ENCODE measurements around the gene SLC25A19. TPM values are rescaled to one million over a fixed set of nuclear protein-coding genes. Genes with fewer than 3 reads are reported as not detected.

The SLC25A19 gene
- total RNA-seq, 1 experiment from 2014 or later: 19.4 TPM

DNA sequence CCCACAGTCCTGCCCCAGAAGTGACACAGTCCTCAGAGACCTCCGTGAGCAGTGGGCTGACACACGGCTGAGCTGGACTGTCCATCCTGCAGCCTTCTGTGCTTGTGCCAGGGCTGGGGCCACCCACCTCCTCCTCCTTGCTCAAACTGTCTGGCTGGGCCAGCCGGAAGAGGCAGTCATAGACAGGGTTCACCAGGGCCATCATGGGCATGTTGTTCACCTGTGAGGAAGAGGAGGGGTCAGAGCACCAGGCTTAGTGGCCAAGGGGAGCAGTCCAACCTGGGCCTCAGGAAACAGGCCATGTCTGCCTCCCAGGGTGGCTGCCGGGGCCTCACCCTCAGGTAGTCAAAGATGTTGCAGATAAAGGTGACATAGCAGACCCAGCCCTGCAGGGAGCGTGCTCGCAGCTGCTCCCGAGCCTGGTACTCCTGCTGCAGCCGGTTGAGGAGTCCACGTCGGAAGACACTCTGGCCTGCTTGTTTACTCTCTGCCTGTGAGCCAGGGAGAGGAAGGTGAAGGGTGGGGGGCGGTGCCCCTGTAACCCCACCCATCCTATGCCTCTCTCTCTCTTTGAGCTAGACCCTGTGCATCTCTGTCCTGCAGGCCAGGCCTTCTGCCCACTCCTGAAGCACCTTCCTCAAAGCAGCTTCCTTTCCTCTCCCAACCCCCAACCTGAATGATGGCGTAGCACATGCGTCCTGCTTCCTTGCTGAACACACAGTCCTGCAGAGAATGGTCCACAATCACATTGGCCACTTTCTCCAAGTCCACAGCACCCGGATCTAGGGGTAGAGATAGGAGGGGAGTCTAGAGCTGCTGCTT is 21.6 kb downstream of the SLC25A19 start:
- intact Hi-C loops (cut with micrococcal nuclease; ENCODE audit: unreplicated experiment): loop anchor here (10.0 kb wide), 1 partner anchor 247 kb away; the partner anchor contains the start of genes CASKIN2 and TSEN54
- POLR2A ChIA-PET (ENCODE audit: unreplicated experiment): interaction anchor here (0.5 to 0.6 kb wide), 5 partner anchors 10 to 207 kb away, joined by 3 to 15 read pairs (median 6); no protein-coding TSS in a partner anchor
- no peak overlapping the region for H3K4me2 ChIP-seq

DNA sequence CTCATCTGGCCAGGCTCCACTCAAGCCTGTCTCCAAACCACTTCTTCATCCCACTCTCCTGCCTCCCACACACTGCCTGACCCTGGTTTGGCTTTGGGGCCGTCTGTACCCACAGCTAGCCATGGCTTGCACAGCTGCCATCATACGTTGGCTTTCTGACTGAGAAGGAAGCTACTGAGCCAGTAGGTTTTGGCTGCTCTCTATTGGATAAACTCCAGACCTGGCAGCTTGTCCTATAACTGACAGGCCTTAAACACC is 22.2 kb downstream of the SLC25A19 start:
- TF ChIP-seq EZH2 (IDR thresholded peaks at IDR 0.05; ENCODE audit: low read depth): no peak
- TF ChIP-seq, protein P1, sequence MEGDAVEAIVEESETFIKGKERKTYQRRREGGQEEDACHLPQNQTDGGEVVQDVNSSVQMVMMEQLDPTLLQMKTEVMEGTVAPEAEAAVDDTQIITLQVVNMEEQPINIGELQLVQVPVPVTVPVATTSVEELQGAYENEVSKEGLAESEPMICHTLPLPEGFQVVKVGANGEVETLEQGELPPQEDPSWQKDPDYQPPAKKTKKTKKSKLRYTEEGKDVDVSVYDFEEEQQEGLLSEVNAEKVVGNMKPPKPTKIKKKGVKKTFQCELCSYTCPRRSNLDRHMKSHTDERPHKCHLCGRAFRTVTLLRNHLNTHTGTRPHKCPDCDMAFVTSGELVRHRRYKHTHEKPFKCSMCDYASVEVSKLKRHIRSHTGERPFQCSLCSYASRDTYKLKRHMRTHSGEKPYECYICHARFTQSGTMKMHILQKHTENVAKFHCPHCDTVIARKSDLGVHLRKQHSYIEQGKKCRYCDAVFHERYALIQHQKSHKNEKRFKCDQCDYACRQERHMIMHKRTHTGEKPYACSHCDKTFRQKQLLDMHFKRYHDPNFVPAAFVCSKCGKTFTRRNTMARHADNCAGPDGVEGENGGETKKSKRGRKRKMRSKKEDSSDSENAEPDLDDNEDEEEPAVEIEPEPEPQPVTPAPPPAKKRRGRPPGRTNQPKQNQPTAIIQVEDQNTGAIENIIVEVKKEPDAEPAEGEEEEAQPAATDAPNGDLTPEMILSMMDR (conservative IDR thresholded peaks at IDR 0.05): no peak
- Histone ChIP-seq H2AFZ (no peak overlapping the region), H3F3A (ENCODE audit: insufficient read depth, low read depth) (peaks cover 38% of the 10 kb centered on the region; the same call in 1 of the 2 replicates), H3K4me3 (no peak overlapping the region), H4K20me1 (ENCODE audit: insufficient read depth) (no peaks in the 10 kb centered on the region), H3K9me3 (ENCODE audit: insufficient read depth, low read depth) (no peaks in the 10 kb centered on the region), H3K4me2 (no peak overlapping the region), H3K9me2 (ENCODE audit: insufficient read depth) (no peaks in the 10 kb centered on the region), H3K79me2 (ENCODE audit: low read depth) (peaks cover 12% of the 10 kb centered on the region), H3K36me3 (ENCODE audit: low read depth) (0 out of 2 replicates have a peak, but pooled peaks cover 7% of the 10 kb centered on the region), H3K27ac (no peak overlapping the region), H3K4me1 (replicated peaks; ENCODE audit: insufficient read depth) (peaks cover 10% of the 10 kb centered on the region; the same call in 1 of the 2 replicates), H3K27me3 (ENCODE audit: insufficient read depth, low read depth) (no peaks in the 10 kb centered on the region)
- no peak for DNase-seq
- intact Hi-C loops (cut with micrococcal nuclease; ENCODE audit: unreplicated experiment): loop anchor here (10.0 kb wide), 1 partner anchor 248 kb away; the partner anchor contains the start of genes CASKIN2 and TSEN54
- ChIA-PET CTCF (no interaction called here), POLR2A (ENCODE audit: unreplicated experiment) (interaction anchor here (0.6 kb wide), 1 partner anchor 190 kb away, joined by 3 read pairs; no protein-coding TSS in a partner anchor)
- no TSS peak for BruUV-seq (replicated peaks)

More for the DNA sequence above, 21.6 kb downstream of the SLC25A19 start:
- Histone ChIP-seq H3K9me3 (ENCODE audit: insufficient read depth, low read depth) (no peaks in the 10 kb centered on the region), H3K79me2 (ENCODE audit: low read depth) (peaks cover 10% of the 10 kb centered on the region), H2AFZ (no peak overlapping the region), H4K20me1 (ENCODE audit: insufficient read depth) (no peaks in the 10 kb centered on the region), H3K36me3 (ENCODE audit: low read depth) (0 out of 2 replicates have a peak, but pooled peaks cover 7% of the 10 kb centered on the region), H3K27me3 (ENCODE audit: insufficient read depth, low read depth) (no peaks in the 10 kb centered on the region), H3F3A (ENCODE audit: insufficient read depth, low read depth) (peaks cover 35% of the 10 kb centered on the region; the same call in 1 of the 2 replicates), H3K4me3 (no peak overlapping the region), H3K4me1 (replicated peaks; ENCODE audit: insufficient read depth) (peaks cover 12% of the 10 kb centered on the region; the same call in 1 of the 2 replicates), H3K27ac (no peak overlapping the region), H3K9me2 (ENCODE audit: insufficient read depth) (no peaks in the 10 kb centered on the region)
- no TSS peak for BruUV-seq (replicated peaks)
- DNase-seq: no peak
- TF ChIP-seq EZH2 (IDR thresholded peaks at IDR 0.05; ENCODE audit: low read depth): no peak
- TF ChIP-seq, protein P1 (conservative IDR thresholded peaks at IDR 0.05): no peak
- CTCF ChIA-PET: no interaction called here

DNA sequence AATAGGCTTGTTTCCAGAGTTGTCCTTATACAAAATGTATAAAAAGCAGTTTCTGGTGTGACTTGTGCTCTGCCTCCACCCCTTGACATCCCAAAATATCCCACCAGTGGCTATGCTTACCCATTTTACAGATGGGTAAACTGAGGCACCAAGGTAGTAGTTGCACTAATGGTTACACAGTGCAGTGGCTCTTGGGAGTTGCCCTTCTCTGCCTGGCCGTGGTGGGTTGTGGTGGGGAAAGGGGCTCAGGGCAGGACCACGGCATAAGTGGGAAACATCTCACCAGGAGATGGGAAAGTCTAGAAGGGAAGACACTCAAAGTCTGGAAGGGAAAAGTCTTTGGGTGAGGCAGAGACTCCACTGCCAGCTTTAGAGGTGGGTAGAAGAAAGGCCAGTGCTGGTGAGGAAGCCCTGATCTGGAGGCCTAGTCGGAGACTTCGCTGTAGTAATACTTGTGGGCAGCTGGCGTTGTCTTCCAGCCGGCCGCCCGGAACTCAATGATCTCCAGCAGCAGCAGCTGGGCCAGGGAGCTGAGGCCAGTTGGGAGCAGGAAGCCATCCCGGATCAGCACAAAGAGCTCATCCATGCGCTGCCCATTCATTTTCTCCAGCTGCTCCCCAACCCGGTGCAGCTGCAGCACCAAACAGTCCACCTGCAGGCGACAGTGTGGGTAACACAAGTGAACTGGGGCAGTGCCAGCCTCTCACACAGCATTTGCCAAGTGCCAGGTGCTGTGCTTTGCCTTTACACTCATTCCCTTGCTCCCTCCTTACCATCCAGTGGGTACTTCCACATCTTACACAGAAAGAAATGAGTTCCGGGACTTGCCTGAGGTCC is 22.7 kb downstream of the SLC25A19 start:
- no peaks in the 10 kb centered on the region for H3K27me3 ChIP-seq (ENCODE audit: insufficient read depth, low read depth)
- no peak overlapping the region for H3K4me2 ChIP-seq
- no peaks in the 10 kb centered on the region for H3K9me2 ChIP-seq (ENCODE audit: insufficient read depth)
- no TSS peak for BruUV-seq (replicated peaks)
- 0 out of 2 replicates have a peak, but pooled peaks cover 7% of the 10 kb centered on the region for H3K36me3 ChIP-seq (ENCODE audit: low read depth)
- CTCF ChIA-PET: no interaction called here
- no peak for TF ChIP-seq EZH2 (IDR thresholded peaks at IDR 0.05; ENCODE audit: low read depth)
- TF ChIP-seq, protein P1 (conservative IDR thresholded peaks at IDR 0.05): no peak
- POLR2A ChIA-PET (ENCODE audit: unreplicated experiment): interaction anchor here (0.6 kb wide), 2 partner anchors 17 to 191 kb away, joined by 3 to 7 read pairs; no protein-coding TSS in a partner anchor
- no peaks in the 10 kb centered on the region for H3K9me3 ChIP-seq (ENCODE audit: insufficient read depth, low read depth)
- intact Hi-C loops (cut with micrococcal nuclease; ENCODE audit: unreplicated experiment): loop anchor here (10.0 kb wide), 1 partner anchor 248 kb away; the partner anchor contains the start of genes CASKIN2 and TSEN54
- peaks cover 7% of the 10 kb centered on the region; the same call in 1 of the 2 replicates for H3K4me1 ChIP-seq (replicated peaks; ENCODE audit: insufficient read depth)
- H3F3A ChIP-seq (ENCODE audit: insufficient read depth, low read depth): peaks cover 38% of the 10 kb centered on the region; the same call in 1 of the 2 replicates
- no peak for DNase-seq
- H4K20me1 ChIP-seq (ENCODE audit: insufficient read depth): no peaks in the 10 kb centered on the region
- H2AFZ ChIP-seq: no peak overlapping the region
- no peak overlapping the region for H3K27ac ChIP-seq
- H3K4me3 ChIP-seq: no peak overlapping the region
- peaks cover 14% of the 10 kb centered on the region for H3K79me2 ChIP-seq (ENCODE audit: low read depth)

Measured in PC-9 (cell line).